ENCODE results near the gene VASH1.
A peak's percentile ranks its signal among the peaks of the same experiment; 100 is the strongest.

Gene VASH1

GRCh38 chr14:76772300-76773187 lies 11.3 kb downstream of the VASH1 start:
- no peak for DNase-seq

DNA sequence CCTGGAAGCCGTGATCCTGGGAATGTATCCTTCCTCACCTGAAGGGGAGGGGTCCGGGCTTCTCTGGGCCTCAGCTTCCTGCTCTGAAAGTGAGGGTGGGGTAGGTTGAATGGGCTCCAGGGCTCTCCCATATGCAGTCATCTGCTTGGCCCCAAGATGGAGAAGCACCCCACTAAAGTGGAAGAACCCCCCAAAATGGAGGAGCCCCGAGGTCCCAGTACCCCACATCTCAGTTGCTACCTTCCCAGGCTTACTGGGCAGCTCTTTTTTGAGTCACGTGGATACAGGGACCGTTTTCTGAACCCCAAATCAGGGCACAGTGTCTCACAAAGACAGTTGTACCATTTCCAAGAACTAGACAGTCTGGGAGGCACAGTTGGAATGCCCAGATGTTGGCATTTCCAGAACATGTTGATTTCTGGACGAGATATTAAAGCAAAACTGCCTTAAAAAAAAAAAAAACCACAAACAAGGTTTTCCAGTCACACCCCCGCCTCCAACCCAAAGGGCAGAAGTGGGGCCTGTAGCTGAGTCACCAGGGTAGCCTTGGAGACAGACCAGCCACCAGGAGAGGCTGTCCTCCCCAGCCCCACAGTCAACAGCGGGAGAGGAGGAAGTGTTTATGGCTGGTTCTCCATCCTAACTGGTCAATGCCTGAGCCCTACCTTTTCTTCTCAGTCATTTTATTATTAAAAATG lies 12.1 kb downstream of the VASH1 start:
- no peak for DNase-seq

- no peak for DNase-seq
Measured at GRCh38 chr14:76773956-76774820, 12.9 kb downstream of the VASH1 start.

DNA sequence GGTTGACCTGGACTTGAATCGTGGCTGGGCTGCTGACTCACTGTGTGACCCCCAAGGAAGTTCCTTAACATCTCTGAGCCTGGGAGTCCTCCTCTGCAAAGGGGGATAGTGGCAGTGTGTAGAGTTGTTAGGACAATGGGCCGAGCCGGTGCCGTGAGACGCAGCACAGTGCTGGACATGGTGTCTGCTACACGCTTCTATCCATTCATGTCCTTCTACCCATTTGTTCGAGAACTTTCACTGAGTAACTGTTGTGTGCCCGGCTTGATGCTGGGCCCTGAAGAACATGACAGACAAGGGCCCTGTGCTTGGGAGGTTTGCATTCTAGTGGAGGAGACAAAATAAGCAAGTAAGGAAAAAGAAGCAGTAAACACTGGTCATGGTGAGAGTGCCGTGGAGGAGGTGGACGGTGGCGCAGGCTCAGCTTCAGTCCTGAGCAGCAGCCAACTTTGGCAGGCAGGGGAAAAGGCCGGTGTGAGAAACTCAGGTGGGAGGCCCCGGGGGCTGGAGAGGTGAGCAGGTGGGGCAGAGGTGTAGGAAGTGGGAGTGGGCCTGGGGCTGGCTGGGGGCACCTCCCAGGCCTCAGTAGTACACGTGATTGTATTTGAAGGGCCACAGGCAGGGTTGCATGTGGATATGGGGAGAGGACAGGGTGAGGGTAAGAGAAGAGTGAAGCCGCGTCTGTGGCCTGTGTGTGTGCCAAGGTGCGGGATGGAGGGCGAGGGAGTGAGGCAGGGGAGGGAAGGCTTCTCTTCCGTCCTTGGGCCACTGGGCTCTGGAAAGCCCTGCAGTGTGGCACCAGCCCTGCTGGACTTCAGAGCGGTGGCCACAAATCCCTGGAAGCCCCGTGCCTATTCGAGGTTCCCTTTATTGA lies 13.8 kb downstream of the VASH1 start:
- DNase-seq: no peak

GRCh38 chr14:76775695-76776427 lies 14.6 kb downstream of the VASH1 start:
- DNase-seq: no peak

DNA sequence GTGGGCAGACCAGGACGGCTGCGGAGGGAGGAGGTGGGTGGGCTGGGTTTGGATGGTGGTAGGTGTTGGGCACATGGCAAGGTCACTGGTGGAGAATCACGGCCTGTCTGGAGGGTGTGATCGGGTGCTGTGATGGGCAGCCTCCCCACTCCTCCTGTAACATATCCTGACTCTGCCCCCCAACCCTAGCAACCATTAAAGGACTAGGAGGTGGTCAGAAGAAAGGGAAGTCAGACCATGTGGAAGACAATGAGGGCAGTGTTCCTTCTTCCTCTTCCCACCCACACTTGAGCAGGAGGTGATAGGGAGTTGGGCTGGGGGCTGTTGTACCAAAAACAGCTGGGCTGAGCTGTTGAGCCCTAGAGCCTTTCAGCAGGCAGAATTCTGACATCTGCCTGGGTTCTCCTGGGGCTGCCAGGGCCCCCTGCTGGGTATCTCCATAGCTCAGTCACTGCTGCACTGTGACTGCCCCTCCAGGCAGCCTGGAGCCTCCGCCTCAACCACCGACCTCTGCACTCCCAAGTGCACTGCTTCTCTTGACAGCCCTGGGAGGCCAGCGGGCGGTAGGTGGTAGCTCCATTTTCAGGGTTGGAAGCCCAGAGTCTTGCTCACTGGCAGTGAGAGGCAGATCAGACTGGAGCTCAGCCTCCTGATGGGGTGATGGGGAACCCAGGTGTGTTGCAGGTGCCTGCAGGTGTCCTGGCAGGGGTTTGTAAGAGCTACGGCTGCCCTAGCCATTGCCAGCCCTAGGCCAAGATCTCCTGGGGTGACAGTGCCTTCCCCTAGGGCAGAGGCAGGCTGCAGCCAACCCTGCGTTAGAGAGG lies 15.4 kb downstream of the VASH1 start:
- DNase-seq: no peak

- no peak for DNase-seq
Measured at GRCh38 chr14:76777721-76778120, 16.5 kb downstream of the VASH1 start.

DNA sequence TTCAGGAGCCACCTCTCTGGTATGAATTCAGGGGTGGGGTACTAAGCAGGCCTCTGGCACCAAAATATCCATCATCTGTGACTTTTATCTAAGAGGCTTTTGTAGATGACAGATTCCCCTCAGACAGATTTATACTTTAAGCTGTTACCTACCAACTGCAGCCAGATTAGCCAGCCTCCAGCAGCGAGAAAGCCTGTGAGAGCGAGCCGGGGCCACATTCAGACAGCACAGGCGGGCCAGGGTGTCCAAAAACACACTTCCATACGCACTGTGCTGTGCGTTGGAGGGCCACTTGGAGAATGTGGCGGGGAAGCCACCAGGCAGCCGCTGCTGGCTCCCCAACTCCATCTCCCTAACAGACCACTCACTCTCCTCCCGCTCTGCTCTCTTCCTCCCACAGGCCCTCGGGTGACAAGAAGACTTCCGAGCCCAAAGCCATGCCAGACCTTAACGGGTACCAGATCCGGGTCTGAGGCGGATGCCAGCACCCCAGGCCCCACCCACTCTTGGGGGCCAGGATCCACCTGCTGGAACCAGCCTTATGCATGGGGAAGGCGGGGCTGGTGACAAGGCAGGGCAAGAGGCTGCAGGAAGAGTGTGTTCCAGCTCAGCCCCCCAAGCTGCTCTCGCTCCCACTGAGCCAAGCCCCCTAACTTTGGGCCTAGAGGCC lies 17.4 kb downstream of the VASH1 start:
- no peak for DNase-seq

- no peak for DNase-seq
Measured at GRCh38 chr14:76779221-76780057, 18.2 kb downstream of the VASH1 start.

- no peak for DNase-seq
Measured at GRCh38 chr14:76780058-76780345, 18.7 kb downstream of the VASH1 start.

DNA sequence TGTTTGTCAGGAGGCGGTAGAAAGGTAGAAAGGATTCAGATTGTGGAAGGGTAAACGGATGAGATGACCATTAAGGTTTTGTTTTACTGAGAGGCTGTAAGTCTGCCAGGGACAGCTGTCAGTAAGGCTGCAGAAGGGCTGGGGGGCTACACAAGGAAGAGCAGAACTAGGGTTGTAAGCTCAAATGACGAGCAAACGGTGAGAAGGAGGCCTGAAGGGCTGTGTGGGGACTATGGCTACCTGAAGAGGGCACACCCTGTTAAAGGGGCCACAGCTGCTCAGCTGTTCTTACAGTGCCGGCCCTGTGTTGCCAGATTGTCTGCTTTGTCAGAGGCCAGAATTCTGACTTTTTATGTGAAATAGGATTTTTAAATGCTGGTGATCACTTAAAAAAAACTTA lies 19.1 kb downstream of the VASH1 start:
- no peak for DNase-seq

GRCh38 chr14:76780875-76781647 lies 19.8 kb downstream of the VASH1 start:
- DNase-seq: no peak

GRCh38 chr14:76781648-76782051 lies 20.4 kb downstream of the VASH1 start:
- no peak for DNase-seq

- DNase-seq: no peak
Measured at GRCh38 chr14:76782115-76782884, 21.0 kb downstream of the VASH1 start.

DNA sequence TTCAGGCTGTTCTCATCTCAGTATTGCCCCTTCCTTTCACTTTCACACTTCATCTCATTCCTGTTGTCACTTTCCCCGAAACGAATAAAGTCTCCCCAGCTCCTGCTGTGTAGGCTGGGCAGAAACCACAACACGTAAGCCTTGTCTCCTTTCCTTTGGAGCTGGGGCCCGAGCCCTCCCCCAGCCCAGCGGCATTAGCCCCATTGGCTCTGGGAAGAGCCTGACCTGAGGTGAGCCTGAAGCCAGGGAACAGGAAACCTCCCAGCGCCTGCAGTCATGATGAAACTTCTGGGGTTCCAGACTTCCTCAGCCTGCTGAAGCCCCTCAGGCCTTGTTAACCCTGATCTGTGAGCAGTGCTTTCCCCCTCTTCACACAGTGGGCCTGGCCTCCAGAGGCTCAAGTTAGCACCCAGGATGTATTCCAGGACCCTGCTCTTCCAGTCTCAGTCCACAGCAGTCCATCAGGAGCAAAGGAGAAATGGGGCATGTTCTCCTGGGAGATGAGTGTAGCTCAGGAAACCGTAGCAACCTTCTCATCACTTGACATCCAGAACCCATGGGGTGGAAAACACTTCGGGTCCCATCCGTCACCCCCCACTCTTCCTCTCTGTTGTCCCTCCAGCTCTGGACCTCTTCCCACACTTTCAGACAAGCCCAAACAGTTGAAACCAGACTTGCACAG lies 21.8 kb downstream of the VASH1 start:
- no peak for DNase-seq

- no peak for DNase-seq
Measured at GRCh38 chr14:76784266-76784874, 23.1 kb downstream of the VASH1 start.

DNA sequence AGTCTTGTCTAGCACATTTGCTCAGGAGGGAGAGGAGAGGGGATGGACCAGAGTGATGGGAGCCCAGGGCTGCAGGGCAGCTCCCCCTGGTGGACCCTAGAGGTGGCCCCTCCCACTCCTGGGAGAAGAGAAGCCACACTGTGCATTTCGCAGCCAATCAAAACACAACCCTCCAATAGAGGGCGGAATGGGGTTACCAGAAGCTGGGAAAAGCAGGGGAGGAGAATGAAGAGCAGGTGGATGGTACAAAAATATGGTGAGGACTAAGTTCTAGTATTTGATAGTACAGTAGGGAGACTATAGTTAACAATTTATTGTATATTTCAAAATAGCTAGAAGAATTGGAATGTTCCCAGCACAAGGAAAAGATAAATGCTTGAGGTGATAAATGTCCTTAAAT lies 23.6 kb downstream of the VASH1 start:
- peak; percentile 49 for DNase-seq
